ENCODE measurements around the gene TRPC4. TPM values are rescaled to one million over a fixed set of nuclear protein-coding genes. Genes with fewer than 3 reads are reported as not detected.
A peak's percentile ranks its signal among the peaks of the same experiment; 100 is the strongest.

Gene TRPC4
- total RNA-seq, result 1.7 and 2.6 TPM in 2 replicates
- 0.54 and 30.7 TPM in 2 replicates for polyA plus RNA-seq
- polyA plus RNA-seq (2012), result 0.45 and 20.8 TPM in 2 replicates
- polyA minus RNA-seq (ENCODE audit: low replicate concordance), result 12.6 TPM in 1 of 2 replicates, not detected in the other

DNA sequence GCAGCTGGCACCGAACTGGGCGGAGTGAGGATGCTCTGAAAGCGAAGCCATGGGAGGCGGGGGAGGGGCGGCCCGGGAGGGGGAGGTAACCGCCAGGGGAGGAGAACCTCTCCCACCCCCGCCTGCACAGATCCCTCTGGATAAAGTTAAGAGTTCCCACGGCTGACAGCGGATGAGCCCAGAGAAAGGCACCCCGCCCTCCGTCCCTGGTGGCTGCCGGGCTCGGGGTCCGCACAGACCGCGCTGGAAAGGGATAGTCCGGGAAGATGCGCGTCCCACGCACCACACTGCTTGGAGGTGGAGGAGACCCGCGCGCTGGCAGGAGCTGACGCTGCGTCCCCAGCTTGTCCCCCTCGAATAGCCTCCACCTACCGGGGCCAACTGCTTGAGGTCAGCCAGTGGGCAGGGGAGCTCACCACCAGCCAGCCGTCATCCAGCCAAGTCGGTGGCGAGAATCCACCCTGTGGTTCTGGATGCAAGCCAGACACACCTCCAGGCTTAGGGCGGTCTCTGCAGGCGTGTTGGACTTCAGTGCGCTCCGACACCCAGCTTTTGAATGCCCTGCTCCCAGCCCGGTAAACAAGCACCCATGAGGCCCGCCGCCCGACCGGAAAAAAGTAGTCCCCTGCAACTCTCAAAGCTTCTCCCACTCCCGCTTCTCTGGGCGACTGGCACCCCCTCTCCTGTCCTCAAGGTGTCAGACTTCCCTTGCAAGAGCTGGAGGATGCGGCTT lies at the start of gene TRPC4:
TSS of gene TRPC4 (minus strand) at position 17 of the 733 bp plus-strand sequence. CDS start 86,439 bp downstream, outside the sequence.
- Histone ChIP-seq H3K9ac (ENCODE audit: insufficient read depth, low read length) (peak within 1 kb of the TSS; percentile 81), H2AFZ (ENCODE audit: low read length) (peak within 1 kb of the TSS; percentile 89), H3K4me2 (ENCODE audit: extremely low read depth, insufficient read depth, low read length) (peak within 1 kb of the TSS; percentile 90), H3K79me2 (ENCODE audit: control insufficient read depth, insufficient read depth, low read length) (peaks cover 10% of the 10 kb centered on the region), H3K36me3 (ENCODE audit: control insufficient read depth, insufficient read depth, low read length) (no peaks in the 10 kb centered on the region), H3K27me3 (ENCODE audit: control insufficient read depth, insufficient read depth, low read length) (no peaks in the 10 kb centered on the region), H3K4me1 (ENCODE audit: control insufficient read depth, extremely low read depth, insufficient read depth, low read length) (peaks cover 7% of the 10 kb centered on the region), H4K20me1 (ENCODE audit: control insufficient read depth, extremely low read depth, insufficient read depth, low read length) (no peaks in the 10 kb centered on the region), H3K4me3 (replicated peaks in 1 of 4; ENCODE audit: control extremely low read depth in 1 of 4, insufficient read depth in 1 of 4, low read depth in 3 of 4, low read length in 4 of 4) (peak within 1 kb of the TSS; percentile 62 to 73 (median 69)), H3K27ac (ENCODE audit: insufficient read depth, low read length) (peak within 1 kb of the TSS; percentile 56), H3K9me3 (ENCODE audit: control insufficient read depth, insufficient read depth, low read depth, low read length) (no peaks in the 10 kb centered on the region)
- TF ChIP-seq, protein P1, sequence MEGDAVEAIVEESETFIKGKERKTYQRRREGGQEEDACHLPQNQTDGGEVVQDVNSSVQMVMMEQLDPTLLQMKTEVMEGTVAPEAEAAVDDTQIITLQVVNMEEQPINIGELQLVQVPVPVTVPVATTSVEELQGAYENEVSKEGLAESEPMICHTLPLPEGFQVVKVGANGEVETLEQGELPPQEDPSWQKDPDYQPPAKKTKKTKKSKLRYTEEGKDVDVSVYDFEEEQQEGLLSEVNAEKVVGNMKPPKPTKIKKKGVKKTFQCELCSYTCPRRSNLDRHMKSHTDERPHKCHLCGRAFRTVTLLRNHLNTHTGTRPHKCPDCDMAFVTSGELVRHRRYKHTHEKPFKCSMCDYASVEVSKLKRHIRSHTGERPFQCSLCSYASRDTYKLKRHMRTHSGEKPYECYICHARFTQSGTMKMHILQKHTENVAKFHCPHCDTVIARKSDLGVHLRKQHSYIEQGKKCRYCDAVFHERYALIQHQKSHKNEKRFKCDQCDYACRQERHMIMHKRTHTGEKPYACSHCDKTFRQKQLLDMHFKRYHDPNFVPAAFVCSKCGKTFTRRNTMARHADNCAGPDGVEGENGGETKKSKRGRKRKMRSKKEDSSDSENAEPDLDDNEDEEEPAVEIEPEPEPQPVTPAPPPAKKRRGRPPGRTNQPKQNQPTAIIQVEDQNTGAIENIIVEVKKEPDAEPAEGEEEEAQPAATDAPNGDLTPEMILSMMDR (conservative IDR thresholded peaks at IDR 0.05 in 1 of 2, IDR thresholded peaks at IDR 0.05 in 1 of 2; ENCODE audit: low read depth in 1 of 2, low read length in 2 of 2), result peak; percentile 35 to 52
- TF ChIP-seq EZH2 (IDR thresholded peaks at IDR 0.05; ENCODE audit: low read length, missing control alignments), result no peak
- DNase-seq (ENCODE audit: low read depth in 2 of 2), result peak; percentile 61 to 76

DNA sequence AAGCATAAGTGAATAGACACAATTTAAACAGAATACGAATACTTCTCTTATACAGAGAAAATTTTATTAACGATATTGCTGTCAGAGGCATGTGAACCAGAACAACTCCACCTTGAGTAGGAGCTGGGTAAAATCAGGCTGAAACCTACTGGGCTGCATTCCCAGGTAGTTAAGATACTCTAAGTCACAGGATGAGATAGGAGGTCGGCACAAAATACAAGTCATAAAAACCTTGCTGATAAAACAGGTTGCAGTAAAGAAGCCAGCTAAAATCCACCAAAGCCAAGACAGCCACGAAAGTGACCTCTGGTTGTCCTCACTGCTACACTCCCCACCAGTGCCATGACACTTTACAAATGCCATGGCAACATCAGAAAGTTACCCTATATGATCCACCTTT lies 49.2 kb upstream of the TRPC4 start:
- Histone ChIP-seq H3K27me3 (ENCODE audit: control insufficient read depth, insufficient read depth, low read length) (no peaks in the 10 kb centered on the region), H3K4me3 (replicated peaks in 1 of 4; ENCODE audit: control extremely low read depth in 1 of 4, insufficient read depth in 1 of 4, low read depth in 3 of 4, low read length in 4 of 4) (no peak overlapping the region), H3K4me1 (ENCODE audit: control insufficient read depth, extremely low read depth, insufficient read depth, low read length) (no peaks in the 10 kb centered on the region), H3K79me2 (ENCODE audit: control insufficient read depth, insufficient read depth, low read length) (no peaks in the 10 kb centered on the region), H3K36me3 (ENCODE audit: control insufficient read depth, insufficient read depth, low read length) (no peaks in the 10 kb centered on the region), H4K20me1 (ENCODE audit: control insufficient read depth, extremely low read depth, insufficient read depth, low read length) (no peaks in the 10 kb centered on the region), H3K27ac (ENCODE audit: insufficient read depth, low read length) (no peak overlapping the region), H3K9me3 (ENCODE audit: control insufficient read depth, insufficient read depth, low read depth, low read length) (no peaks in the 10 kb centered on the region), H3K9ac (ENCODE audit: insufficient read depth, low read length) (no peak overlapping the region), H2AFZ (ENCODE audit: low read length) (no peak overlapping the region), H3K4me2 (ENCODE audit: extremely low read depth, insufficient read depth, low read length) (no peak overlapping the region)
- no peak for DNase-seq (ENCODE audit: low read depth in 2 of 2)
- no peak for TF ChIP-seq EZH2 (IDR thresholded peaks at IDR 0.05; ENCODE audit: low read length, missing control alignments)
- TF ChIP-seq, protein P1 (conservative IDR thresholded peaks at IDR 0.05 in 1 of 2, IDR thresholded peaks at IDR 0.05 in 1 of 2; ENCODE audit: low read depth in 1 of 2, low read length in 2 of 2), result no peak

DNA sequence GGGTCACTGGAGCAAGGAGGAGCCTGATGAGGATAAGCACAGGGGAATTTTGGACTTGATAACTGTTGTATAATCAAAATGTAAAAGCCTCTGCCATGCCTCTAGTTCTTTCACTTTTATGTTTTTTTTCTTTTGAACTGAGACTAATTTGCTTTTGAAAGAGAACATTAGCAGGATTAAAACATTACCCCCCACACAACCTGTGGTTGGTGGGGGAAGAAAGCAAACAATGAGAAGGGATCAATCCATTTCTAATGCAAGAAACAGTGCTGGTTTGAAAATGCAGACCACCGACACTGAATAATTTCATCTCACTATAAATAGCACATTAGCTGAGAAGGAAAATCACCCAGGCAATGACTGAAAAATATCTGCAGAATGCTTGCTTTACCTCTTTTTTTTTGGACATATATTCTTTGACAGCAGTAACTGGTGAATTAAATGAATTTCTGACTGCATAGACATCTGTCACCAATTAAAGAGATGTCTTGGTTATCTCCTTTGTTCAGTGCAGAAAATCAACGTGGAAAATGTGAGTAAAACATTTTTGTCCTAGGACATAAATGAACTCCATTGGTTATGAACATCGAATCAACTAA lies 48.6 kb upstream of the TRPC4 start:
- Histone ChIP-seq H3K79me2 (ENCODE audit: control insufficient read depth, insufficient read depth, low read length) (no peaks in the 10 kb centered on the region), H3K4me3 (replicated peaks in 1 of 4; ENCODE audit: control extremely low read depth in 1 of 4, insufficient read depth in 1 of 4, low read depth in 3 of 4, low read length in 4 of 4) (no peak overlapping the region), H3K36me3 (ENCODE audit: control insufficient read depth, insufficient read depth, low read length) (no peaks in the 10 kb centered on the region), H3K4me1 (ENCODE audit: control insufficient read depth, extremely low read depth, insufficient read depth, low read length) (no peaks in the 10 kb centered on the region), H4K20me1 (ENCODE audit: control insufficient read depth, extremely low read depth, insufficient read depth, low read length) (no peaks in the 10 kb centered on the region), H3K9ac (ENCODE audit: insufficient read depth, low read length) (no peak overlapping the region), H3K4me2 (ENCODE audit: extremely low read depth, insufficient read depth, low read length) (no peak overlapping the region), H3K27ac (ENCODE audit: insufficient read depth, low read length) (no peak overlapping the region), H2AFZ (ENCODE audit: low read length) (no peak overlapping the region), H3K9me3 (ENCODE audit: control insufficient read depth, insufficient read depth, low read depth, low read length) (no peaks in the 10 kb centered on the region), H3K27me3 (ENCODE audit: control insufficient read depth, insufficient read depth, low read length) (no peaks in the 10 kb centered on the region)
- TF ChIP-seq, protein P1 (conservative IDR thresholded peaks at IDR 0.05 in 1 of 2, IDR thresholded peaks at IDR 0.05 in 1 of 2; ENCODE audit: low read depth in 1 of 2, low read length in 2 of 2), result no peak
- no peak for TF ChIP-seq EZH2 (IDR thresholded peaks at IDR 0.05; ENCODE audit: low read length, missing control alignments)
- no peak for DNase-seq (ENCODE audit: low read depth in 2 of 2)

All from fibroblast of lung (primary cell).